HepG2 (cell line): ENCODE results near the gene GALNT18. TPM values are rescaled to one million over a fixed set of nuclear protein-coding genes. Genes with fewer than 3 reads are reported as not detected.

Experiments
- ATAC-seq: fragments of 200-7000 bp; cut with Tn5 transposase; 3 replicates; pipeline ENCODE4 v1.9.1; 2020; ENCODE audit warnings: mild to moderate bottlenecking, moderate library complexity
- BruUV-seq: library from RNA; stranded (reverse); fragments of 400-500 nt; replicated peaks from 2 replicates; lab custom pipeline; 2021; lab: Mats Ljungman, UMichigan
- CTCF ChIA-PET: fragments of 300-600 bp; formaldehyde crosslinking; extraction: SDS; loops from one replicate; lab custom pipeline; 2021; ENCODE audit warnings: low total read pairs, inconsistent platforms, low intra/inter-chr PET ratio; lab: Yijun Ruan, JAX
- POLR2A ChIA-PET: fragments of 350-600 bp; sonication (Branson Sonifier 250); formaldehyde crosslinking; loops from one replicate; lab custom pipeline; 2020; ENCODE audit warnings: antibody characterized with exemption, inconsistent platforms; lab: Yijun Ruan, JAX
- DNase-seq: peaks from one replicate; pipeline ENCODE4 v3.0.0-alpha.2; 2015; ENCODE audit warnings: low spot score
- FAIRE-seq: peaks from 3 replicates; lab custom pipeline; 2011; peaks lifted over from hg19 to GRCh38; lab: Jason Lieb, UNC
- H2AFZ ChIP-seq: one replicate; pipeline ENCODE4 v1.6.1; 2011; ENCODE audit warnings: low read length, inconsistent platforms
- H3K27ac ChIP-seq: fragments of 300-600 bp; 3 replicates; pipeline ENCODE4 v1.8.0; 2011; ENCODE audit warnings: mixed run types, mild to moderate bottlenecking, mixed read lengths, low read length, inconsistent platforms; ENCODE audit not compliant: insufficient read depth; ENCODE audit errors: extremely low read length
- H3K27me3 ChIP-seq, 2 experiments: fragments of 200-600 bp in 1 of 2; 2 replicates in 1 of 2; 3 replicates in 1 of 2; pipeline versions ENCODE4 v1.6.0 to v1.8.0; 2011; ENCODE audit warnings: low read length in 2 of 2, mild to moderate bottlenecking in 2 of 2, moderate library complexity in 2 of 2, inconsistent platforms in 1 of 2; ENCODE audit not compliant: insufficient read depth in 2 of 2, control insufficient read depth in 1 of 2
- H3K36me3 ChIP-seq, 2 experiments: fragments of 200-600 bp in 1 of 2; replicated peaks in 1 of 2; 2 replicates in 1 of 2; 3 replicates in 1 of 2; pipeline versions ENCODE4 v1.5.1 to v1.8.0; 2011; ENCODE audit warnings: low read length in 2 of 2, inconsistent platforms in 1 of 2; ENCODE audit not compliant: insufficient read depth in 2 of 2, control insufficient read depth in 1 of 2
- H3K4me1 ChIP-seq: 2 replicates; pipeline ENCODE4 v1.5.1; 2012; ENCODE audit warnings: low read length, inconsistent platforms; ENCODE audit not compliant: insufficient read depth
- H3K4me2 ChIP-seq: 2 replicates; pipeline ENCODE4 v1.6.0; 2011; ENCODE audit warnings: low read depth, low read length, inconsistent platforms
- H3K4me3 ChIP-seq, 3 experiments: fragments of 200-600 bp in 1 of 3; sonication (generic), shearing (Covaris generic) in 1 of 3; replicated peaks in 1 of 3; 2 replicates each; pipeline ENCODE4 v1.5.1; 2011 to 2016; ENCODE audit warnings: low read length in 3 of 3, inconsistent platforms in 2 of 3, low read depth in 2 of 3, mild to moderate bottlenecking in 2 of 3, control low read depth in 1 of 3, mixed read lengths in 1 of 3; ENCODE audit not compliant: insufficient read depth in 1 of 3
- H3K79me2 ChIP-seq: one replicate; pipeline ENCODE4 v1.6.1; 2011; ENCODE audit warnings: low read length, inconsistent platforms; ENCODE audit not compliant: insufficient read depth
- H3K9ac ChIP-seq: 2 replicates; pipeline ENCODE4 v1.6.0; 2011; ENCODE audit warnings: mild to moderate bottlenecking, low read depth, low read length, inconsistent platforms; ENCODE audit not compliant: insufficient read depth
- H3K9me3 ChIP-seq: 2 replicates; pipeline ENCODE4 v1.5.1; 2012; ENCODE audit warnings: mild to moderate bottlenecking, low read length
- H4K20me1 ChIP-seq: 2 replicates; pipeline ENCODE4 v1.6.0; 2011; ENCODE audit warnings: inconsistent platforms, mild to moderate bottlenecking, low read length, moderate library complexity; ENCODE audit not compliant: insufficient read depth
- ATM ChIP-seq: fragments of 450-650 bp; IDR thresholded peaks from 2 replicates; pipeline ENCODE4 v1.7.1; 2017; ENCODE audit warnings: mild to moderate bottlenecking, borderline replicate concordance
- CCDC6 ChIP-seq: sonication (generic); formaldehyde crosslinking; IDR thresholded peaks from 2 replicates; pipeline ENCODE4 v1.8.1; 2022; ENCODE audit warnings: mild to moderate bottlenecking, missing genetic modification reagents, moderate library complexity
- DPF2 ChIP-seq: sonication (generic); formaldehyde crosslinking; IDR thresholded peaks from 2 replicates; pipeline ENCODE4 v1.4.0; 2020; ENCODE audit warnings: mild to moderate bottlenecking, low read depth, missing genetic modification reagents, borderline replicate concordance
- HDAC2 ChIP-seq: sonication (generic); formaldehyde crosslinking; IDR thresholded peaks from 2 replicates; pipeline ENCODE4 v1.4.0; 2020; ENCODE audit warnings: missing genetic modification reagents
- MED1 ChIP-seq: sonication (generic); formaldehyde crosslinking; IDR thresholded peaks from 2 replicates; pipeline ENCODE4 v1.4.0; 2020; ENCODE audit warnings: missing genetic modification reagents
- PHF5A ChIP-seq: IDR thresholded peaks from one replicate; pipeline ENCODE4 v1.6.1; 2018; ENCODE audit warnings: low read depth, missing genetic modification reagents; ENCODE audit not compliant: unreplicated experiment
- RAD51 ChIP-seq: fragments of 450-650 bp; IDR thresholded peaks from 2 replicates; pipeline ENCODE4 v1.6.1; 2016; ENCODE audit warnings: borderline replicate concordance
- TEAD2 ChIP-seq: sonication (generic); formaldehyde crosslinking; IDR thresholded peaks from 2 replicates; pipeline ENCODE4 v1.9.0; 2021; ENCODE audit warnings: missing genetic modification reagents
- YEATS2 ChIP-seq: sonication (generic); formaldehyde crosslinking; IDR thresholded peaks from 2 replicates; pipeline ENCODE4 v1.4.0; 2020; ENCODE audit warnings: missing genetic modification reagents, borderline replicate concordance
- ZNF326 ChIP-seq: sonication (generic); formaldehyde crosslinking; IDR thresholded peaks from 2 replicates; pipeline ENCODE4 v1.4.0; 2020; ENCODE audit warnings: missing genetic modification reagents, borderline replicate concordance
- ZNF558 ChIP-seq: sonication (generic); formaldehyde crosslinking; IDR thresholded peaks from 2 replicates; pipeline ENCODE4 v1.9.0; 2022; ENCODE audit warnings: mild to moderate bottlenecking, missing genetic modification reagents, borderline replicate concordance
- ZNF570 ChIP-seq: sonication (generic); formaldehyde crosslinking; IDR thresholded peaks from 2 replicates; pipeline ENCODE4 v1.4.0; 2020; ENCODE audit warnings: mild to moderate bottlenecking, missing genetic modification reagents, borderline replicate concordance
- ZNF709 ChIP-seq: sonication (generic); formaldehyde crosslinking; IDR thresholded peaks from 2 replicates; pipeline ENCODE4 v1.5.0; 2020; ENCODE audit warnings: mild to moderate bottlenecking, missing genetic modification reagents
- in situ Hi-C: cut with HindIII; loops from 2 replicates; pipeline ENCODE4 v1.10.0; 2017; ENCODE audit warnings: low pct_unique_long_range_greater_than_20kb; ENCODE audit not compliant: extremely low pct_ligation_motif_present
- intact Hi-C: fragments of 100-400 bp; cut with micrococcal nuclease; formaldehyde crosslinking; loops from one replicate; pipeline ENCODE4 v1.10.0; 2022; ENCODE audit not compliant: unreplicated experiment
- polyA plus RNA-seq, 8 experiments: library from polyadenylated mRNA; depleted of rRNA in 3 of 8; stranded (reverse) in 7 of 8; unstranded in 1 of 8; fragments of >200 nt; fragmentation: Illumina TruSeq in 4 of 8; extraction: Trizol in 4 of 8; gene quantifications; 2 replicates each; pipeline versions ENCODE4 v1.2.1 to v1.2.3, GENCODE V29; 2011 to 2016; ENCODE audit warnings: low read depth in 4 of 8, missing spikeins in 1 of 8, mixed read lengths in 1 of 8; ENCODE audit not compliant: insufficient read depth in 1 of 8
- total RNA-seq, 5 experiments: library from RNA; depleted of rRNA; stranded (reverse); fragments of >200 nt; fragmentation: Illumina TruSeq; extraction: Trizol; gene quantifications; 2 replicates each; pipeline ENCODE4 v1.2.3, GENCODE V29; 2016; ENCODE audit warnings: low read depth in 1 of 5
- TF ChIP-seq, protein P1 (sequence below): sonication (generic); formaldehyde crosslinking; IDR thresholded peaks from 2 replicates; pipeline ENCODE4 v1.5.0; 2020; ENCODE audit warnings: missing genetic modification reagents
- TF ChIP-seq, protein P2 (sequence below): sonication (generic); formaldehyde crosslinking; IDR thresholded peaks from 2 replicates; pipeline ENCODE4 v1.4.0; 2020; ENCODE audit warnings: mild to moderate bottlenecking, low read depth, missing genetic modification reagents
- TF ChIP-seq, protein P3 (sequence below): sonication (generic); formaldehyde crosslinking; IDR thresholded peaks from 2 replicates; pipeline ENCODE4 v1.5.0; 2020; ENCODE audit warnings: missing genetic modification reagents
- TF ChIP-seq, protein P4 (sequence below): IDR thresholded peaks from 2 replicates; pipeline ENCODE4 v1.6.1; 2016; ENCODE audit warnings: missing genetic modification reagents, missing compliant biosample characterization
- TF ChIP-seq, protein P5 (sequence below): sonication (generic); formaldehyde crosslinking; IDR thresholded peaks from 2 replicates; pipeline ENCODE4 v1.9.0; 2022; ENCODE audit warnings: low read depth, missing genetic modification reagents
- TF ChIP-seq, protein P6 (sequence below): sonication (generic); formaldehyde crosslinking; IDR thresholded peaks from 2 replicates; pipeline ENCODE4 v1.5.0; 2020; ENCODE audit warnings: missing genetic modification reagents

Gene GALNT18
- total and polyA plus RNA-seq, 2 of the 13 experiments (the other 11 are each of a cell fraction or from before 2014, with no cell fraction given), result 0.11 TPM; not detected in 1

DNA sequence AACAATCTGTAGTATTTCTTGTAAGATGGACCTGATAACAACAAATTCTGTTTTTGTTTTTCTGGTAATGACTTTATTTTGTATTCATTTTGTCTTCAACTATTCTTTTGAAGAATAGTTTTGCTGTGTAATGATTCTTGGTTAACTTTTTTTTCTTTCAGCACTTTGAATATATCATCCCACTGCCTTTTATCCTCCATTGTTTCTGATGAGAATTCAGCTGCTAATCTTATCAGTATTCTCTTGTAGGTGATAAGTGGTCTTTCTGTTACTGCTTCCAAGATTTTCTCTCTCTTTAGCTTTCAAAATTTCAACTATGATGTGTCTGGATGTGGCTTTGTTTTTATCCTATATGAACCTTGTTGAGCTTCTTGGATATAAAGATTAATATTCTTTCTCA is 21.5 kb downstream of the GALNT18 start:
- Histone ChIP-seq H3K27me3 (peaks cover 2 to 16% of the 10 kb centered on the region in 2 experiments; a peak in 4 of 5 replicates), H3K4me3 (no peak overlapping the region), H2AFZ (no peak overlapping the region), H3K27ac (no peak overlapping the region), H3K36me3 (no peaks in the 10 kb centered on the region), H3K4me2 (no peak overlapping the region), H3K79me2 (no peaks in the 10 kb centered on the region), H3K9me3 (no peaks in the 10 kb centered on the region), H4K20me1 (no peaks in the 10 kb centered on the region), H3K9ac (no peak overlapping the region), H3K4me1 (no peaks in the 10 kb centered on the region)
- intact Hi-C loops, result no loop called here
- ChIA-PET CTCF (no interaction called here), POLR2A (no interaction called here)
- no peak for FAIRE-seq
- ATAC-seq, result no peak
- DNase-seq, result no peak
- BruUV-seq, result no TSS peak
- in situ Hi-C loops, result no loop called here
- TF ChIP-seq DPF2 (CRISPR knock-in tag) (no peak), PHF5A (CRISPR knock-in tag) (no peak), YEATS2 (no peak), RAD51 (no peak), ZNF558 (CRISPR knock-in tag) (no peak), ZNF709 (CRISPR knock-in tag) (no peak), HDAC2 (CRISPR knock-in tag) (no peak), TEAD2 (no peak), ZNF570 (no peak), CCDC6 (CRISPR knock-in tag) (no peak), ATM (no peak), ZNF326 (no peak), MED1 (CRISPR knock-in tag) (no peak)
- TF ChIP-seq, protein P1, sequence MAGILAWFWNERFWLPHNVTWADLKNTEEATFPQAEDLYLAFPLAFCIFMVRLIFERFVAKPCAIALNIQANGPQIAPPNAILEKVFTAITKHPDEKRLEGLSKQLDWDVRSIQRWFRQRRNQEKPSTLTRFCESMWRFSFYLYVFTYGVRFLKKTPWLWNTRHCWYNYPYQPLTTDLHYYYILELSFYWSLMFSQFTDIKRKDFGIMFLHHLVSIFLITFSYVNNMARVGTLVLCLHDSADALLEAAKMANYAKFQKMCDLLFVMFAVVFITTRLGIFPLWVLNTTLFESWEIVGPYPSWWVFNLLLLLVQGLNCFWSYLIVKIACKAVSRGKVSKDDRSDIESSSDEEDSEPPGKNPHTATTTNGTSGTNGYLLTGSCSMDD, result no peak
- TF ChIP-seq, protein P2, sequence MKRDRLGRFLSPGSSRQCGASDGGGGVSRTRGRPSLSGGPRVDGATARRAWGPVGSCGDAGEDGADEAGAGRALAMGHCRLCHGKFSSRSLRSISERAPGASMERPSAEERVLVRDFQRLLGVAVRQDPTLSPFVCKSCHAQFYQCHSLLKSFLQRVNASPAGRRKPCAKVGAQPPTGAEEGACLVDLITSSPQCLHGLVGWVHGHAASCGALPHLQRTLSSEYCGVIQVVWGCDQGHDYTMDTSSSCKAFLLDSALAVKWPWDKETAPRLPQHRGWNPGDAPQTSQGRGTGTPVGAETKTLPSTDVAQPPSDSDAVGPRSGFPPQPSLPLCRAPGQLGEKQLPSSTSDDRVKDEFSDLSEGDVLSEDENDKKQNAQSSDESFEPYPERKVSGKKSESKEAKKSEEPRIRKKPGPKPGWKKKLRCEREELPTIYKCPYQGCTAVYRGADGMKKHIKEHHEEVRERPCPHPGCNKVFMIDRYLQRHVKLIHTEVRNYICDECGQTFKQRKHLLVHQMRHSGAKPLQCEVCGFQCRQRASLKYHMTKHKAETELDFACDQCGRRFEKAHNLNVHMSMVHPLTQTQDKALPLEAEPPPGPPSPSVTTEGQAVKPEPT, result no peak
- TF ChIP-seq, protein P3, sequence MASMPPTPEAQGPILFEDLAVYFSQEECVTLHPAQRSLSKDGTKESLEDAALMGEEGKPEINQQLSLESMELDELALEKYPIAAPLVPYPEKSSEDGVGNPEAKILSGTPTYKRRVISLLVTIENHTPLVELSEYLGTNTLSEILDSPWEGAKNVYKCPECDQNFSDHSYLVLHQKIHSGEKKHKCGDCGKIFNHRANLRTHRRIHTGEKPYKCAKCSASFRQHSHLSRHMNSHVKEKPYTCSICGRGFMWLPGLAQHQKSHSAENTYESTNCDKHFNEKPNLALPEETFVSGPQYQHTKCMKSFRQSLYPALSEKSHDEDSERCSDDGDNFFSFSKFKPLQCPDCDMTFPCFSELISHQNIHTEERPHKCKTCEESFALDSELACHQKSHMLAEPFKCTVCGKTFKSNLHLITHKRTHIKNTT (CRISPR knock-in tag), result no peak
- TF ChIP-seq, protein P4, sequence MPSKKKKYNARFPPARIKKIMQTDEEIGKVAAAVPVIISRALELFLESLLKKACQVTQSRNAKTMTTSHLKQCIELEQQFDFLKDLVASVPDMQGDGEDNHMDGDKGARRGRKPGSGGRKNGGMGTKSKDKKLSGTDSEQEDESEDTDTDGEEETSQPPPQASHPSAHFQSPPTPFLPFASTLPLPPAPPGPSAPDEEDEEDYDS, result no peak
- TF ChIP-seq, protein P5, sequence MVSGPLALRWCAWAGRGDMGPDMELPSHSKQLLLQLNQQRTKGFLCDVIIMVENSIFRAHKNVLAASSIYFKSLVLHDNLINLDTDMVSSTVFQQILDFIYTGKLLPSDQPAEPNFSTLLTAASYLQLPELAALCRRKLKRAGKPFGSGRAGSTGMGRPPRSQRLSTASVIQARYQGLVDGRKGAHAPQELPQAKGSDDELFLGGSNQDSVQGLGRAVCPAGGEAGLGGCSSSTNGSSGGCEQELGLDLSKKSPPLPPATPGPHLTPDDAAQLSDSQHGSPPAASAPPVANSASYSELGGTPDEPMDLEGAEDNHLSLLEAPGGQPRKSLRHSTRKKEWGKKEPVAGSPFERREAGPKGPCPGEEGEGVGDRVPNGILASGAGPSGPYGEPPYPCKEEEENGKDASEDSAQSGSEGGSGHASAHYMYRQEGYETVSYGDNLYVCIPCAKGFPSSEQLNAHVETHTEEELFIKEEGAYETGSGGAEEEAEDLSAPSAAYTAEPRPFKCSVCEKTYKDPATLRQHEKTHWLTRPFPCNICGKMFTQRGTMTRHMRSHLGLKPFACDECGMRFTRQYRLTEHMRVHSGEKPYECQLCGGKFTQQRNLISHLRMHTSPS (CRISPR knock-in tag), result no peak
- TF ChIP-seq, protein P6, sequence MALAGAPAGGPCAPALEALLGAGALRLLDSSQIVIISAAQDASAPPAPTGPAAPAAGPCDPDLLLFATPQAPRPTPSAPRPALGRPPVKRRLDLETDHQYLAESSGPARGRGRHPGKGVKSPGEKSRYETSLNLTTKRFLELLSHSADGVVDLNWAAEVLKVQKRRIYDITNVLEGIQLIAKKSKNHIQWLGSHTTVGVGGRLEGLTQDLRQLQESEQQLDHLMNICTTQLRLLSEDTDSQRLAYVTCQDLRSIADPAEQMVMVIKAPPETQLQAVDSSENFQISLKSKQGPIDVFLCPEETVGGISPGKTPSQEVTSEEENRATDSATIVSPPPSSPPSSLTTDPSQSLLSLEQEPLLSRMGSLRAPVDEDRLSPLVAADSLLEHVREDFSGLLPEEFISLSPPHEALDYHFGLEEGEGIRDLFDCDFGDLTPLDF (CRISPR knock-in tag), result no peak
